ENCODE data around the gene POLR2L.
A peak's percentile ranks its signal among the peaks of the same experiment; 100 is the strongest.

Gene POLR2L

GRCh38 chr11:855796-856195 is 13.5 kb upstream of the POLR2L start:
- DNase-seq = no peak

- DNase-seq = no peak
These were observed 13.0 kb upstream of the POLR2L start for GRCh38 chr11:855330-855674.

DNA sequence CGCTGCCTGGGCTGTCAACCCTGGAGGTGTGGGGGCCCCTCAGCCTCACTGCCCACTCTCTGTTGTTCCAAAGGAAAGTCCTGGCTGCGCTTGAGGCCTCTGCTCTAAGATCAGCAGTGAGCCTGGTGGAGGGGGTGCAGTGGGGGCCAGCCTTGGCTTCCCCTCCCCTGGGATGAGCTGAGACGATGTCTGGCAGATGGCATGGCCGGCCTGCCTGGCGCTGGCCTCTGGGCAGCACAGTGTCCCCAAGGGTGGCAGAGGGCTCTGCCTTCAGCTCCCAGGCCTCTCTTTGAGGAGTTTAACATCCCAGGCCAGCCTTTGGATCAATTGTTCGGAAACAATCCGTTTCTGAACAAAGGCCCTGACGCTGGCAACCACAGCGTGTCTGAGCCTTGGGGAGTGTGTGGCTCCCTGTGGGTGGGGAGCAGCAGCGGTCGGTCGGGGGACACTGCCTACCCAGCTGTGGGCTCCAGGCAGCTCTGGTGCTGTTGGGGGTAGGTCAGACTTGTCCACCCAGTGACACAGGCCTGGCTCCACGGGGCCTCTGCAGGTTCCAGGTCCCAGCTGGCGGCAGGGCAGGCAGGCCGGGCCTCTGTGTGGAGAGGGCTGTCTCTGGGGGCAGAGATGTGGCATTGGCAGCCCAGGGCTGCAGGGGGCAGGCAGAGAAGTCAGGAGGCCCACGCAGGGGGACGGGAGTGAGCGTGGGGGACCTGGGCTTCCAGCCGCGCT is 12.4 kb upstream of the POLR2L start:
- no peak for DNase-seq

GRCh38 chr11:853682-854448 is 11.5 kb upstream of the POLR2L start:
- no peak for DNase-seq

DNA sequence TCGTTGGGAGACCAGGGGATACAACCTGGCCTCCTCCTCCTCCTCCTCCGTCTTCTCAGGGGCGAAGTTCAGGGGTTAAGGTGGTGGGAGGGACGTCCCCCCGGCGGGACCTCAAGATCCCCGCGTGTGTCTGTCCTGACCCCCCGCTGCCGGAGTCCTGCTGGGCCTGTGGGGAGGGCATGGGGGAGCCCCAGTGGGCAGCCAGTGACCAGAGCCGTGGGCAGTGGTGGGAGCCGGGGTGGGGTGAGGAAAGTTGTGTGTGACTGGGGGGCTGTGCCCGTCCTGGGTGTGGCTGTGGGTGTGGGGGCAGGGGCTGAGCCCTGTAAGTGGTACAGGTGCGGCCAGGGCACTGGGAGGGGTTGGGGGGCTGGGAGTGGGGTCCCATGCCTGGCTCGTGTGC is 10.4 kb upstream of the POLR2L start:
- DNase-seq = no peak

GRCh38 chr11:850775-851763 is 8.7 kb upstream of the POLR2L start:
- no peak for DNase-seq

DNA sequence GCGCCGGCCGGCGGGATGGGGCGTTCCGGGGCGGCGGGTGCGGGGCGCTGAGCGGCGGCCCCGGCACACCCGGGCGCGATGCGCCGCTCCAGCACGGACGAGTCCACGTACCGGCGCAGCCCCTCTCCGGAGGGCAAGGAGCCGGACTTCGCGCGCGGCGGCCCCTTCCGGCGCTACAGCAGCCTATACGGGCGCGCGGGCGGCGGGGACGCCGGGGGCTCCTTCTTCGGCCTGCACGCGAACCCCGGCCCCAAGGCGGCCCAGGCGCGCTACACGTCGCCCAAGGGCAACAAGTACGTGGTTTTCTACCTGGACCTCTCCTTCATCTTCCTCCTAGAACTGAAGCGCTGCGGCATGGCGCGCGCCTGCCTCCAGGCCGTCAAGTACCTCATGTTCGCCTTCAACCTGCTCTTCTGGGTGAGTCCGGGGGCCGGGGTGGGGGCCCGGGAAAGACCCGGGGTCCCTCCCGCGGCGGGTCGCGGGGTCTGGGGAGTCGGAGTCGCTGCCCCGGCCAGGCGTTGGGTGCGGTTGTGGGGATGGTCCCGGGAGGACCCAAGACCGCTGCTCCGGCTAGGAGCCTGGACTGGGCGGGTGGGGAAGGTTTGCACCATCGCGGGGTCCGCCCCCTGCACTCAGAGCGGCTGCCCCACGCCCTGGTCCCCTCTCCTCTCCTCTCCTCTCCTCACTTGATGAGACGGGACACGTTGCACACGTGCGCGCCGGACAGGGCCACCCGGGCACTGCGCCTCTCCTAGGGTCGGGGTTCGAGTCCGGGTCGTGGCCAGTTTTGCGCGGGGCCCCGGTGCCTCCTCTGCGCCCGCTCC is 7.8 kb upstream of the POLR2L start:
- DNase-seq = no peak

- DNase-seq = peak in 12 of 51 donors; percentile 11 to 55 (median 33)
These were observed 6.9 kb upstream of the POLR2L start for GRCh38 chr11:849104-849824.

- peak in 14 of 51 donors; percentile 9 to 55 (median 20) for DNase-seq
These were observed 6.1 kb upstream of the POLR2L start for GRCh38 chr11:848380-848931.

- DNase-seq = no peak
These were observed 5.5 kb upstream of the POLR2L start for GRCh38 chr11:847876-848275.

DNA sequence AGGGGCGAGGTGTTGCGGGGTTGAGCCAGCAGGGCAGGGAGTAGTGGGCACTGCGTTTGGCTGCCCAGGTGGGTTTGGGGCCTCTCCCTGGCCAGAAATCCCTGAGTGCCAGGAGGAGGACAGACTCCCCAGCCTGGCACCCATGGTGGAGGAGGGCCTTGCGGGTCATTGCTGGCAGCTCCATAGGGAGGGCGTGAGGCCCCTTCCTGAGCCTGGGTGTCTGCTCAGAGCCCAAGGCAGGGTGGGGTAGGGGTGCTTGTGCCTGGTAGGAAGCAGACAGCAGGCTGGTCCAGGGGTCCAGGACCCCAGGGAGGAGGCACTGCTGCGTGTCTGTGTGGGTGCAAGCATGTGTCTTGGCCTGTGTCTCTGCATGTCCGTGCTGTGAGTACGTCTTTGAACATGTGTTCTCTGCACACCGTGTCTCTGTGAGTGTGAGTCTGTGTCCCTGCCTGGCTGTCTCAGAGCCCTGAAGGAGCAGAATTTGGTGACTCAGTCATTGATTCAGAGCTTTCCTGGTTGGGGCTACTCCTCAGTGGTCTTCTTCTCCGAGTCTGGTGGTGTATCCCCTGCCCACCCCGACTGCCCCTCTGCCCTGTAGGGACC is 4.3 kb upstream of the POLR2L start:
- no peak for DNase-seq

DNA sequence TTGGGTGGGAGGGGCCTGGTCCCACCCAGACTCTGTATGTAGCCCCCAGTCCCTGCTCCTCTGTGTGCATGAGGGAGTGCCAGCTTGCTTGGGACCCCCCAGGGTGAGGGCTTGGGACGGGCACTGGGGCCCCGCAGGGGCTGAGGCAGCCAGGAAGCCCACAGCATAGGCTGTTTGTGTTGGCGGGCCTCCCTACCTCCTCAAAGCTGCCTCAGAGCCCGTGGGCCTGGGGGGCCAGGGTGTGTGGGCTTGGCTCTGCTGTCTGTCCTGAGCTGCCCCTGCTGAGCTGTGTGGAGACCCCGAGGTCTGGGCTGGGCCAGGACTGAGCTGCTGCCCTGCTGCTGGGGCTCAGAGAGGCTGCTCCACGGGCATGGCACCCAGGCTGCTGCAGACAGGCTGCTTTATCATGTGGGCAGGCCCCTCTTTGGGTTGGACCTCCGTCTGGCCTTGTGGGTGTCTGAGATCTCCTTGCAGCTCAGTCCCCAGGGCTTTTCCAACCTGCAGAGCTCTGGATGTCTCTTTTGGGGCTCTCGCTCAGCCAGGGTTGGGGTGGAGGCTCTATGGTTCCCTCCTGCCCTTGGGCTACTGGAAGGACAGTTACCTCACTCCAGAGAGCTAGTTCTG is 3.7 kb upstream of the POLR2L start:
- no peak for DNase-seq

- peak in 17 of 51 donors; percentile 13 to 58 (median 28) for DNase-seq
These were observed 2.6 kb upstream of the POLR2L start for GRCh38 chr11:844693-845644.

- DNase-seq = peak in 10 of 51 donors; percentile 16 to 61 (median 37)
These were observed 1.7 kb upstream of the POLR2L start for GRCh38 chr11:843818-844692.

GRCh38 chr11:843086-843734 is 881 bp upstream of the POLR2L start:
- no peak for DNase-seq

DNA sequence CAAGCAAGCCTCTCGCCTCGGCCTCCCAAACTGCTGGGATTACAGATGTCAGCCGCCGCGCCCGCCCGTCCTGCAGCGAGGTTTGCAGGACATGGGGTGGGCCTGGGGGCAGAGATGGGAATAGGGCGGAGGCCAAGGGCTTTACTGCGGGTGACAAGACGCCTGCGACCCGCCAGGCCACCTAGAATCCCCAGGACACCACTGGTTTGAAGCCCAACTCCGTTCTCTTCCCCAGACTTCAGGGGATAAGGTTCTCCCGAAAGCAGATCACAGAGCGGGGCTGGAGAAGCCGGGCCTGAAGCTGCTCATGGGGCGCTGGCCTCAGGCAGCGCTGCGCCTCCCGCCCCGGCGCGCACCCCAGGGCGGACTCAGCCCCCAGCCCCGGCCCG is 354 bp downstream of the POLR2L start:
- DNase-seq = no peak

Data from hypothalamus (tissue), 51 donors.